WI38 (cell line): ENCODE measurements around the gene PIK3CD.
A peak's percentile ranks its signal among the peaks of the same experiment; 100 is the strongest.

Experiments
- H3K4me3 ChIP-seq: 2 replicates; pipeline ENCODE4 v1.5.1; 2011; ENCODE audit warnings: low read depth, mild to moderate bottlenecking, control low read depth, low read length
- CTCF ChIP-seq: IDR thresholded peaks from 2 replicates; pipeline ENCODE4 v1.5.1; 2012; ENCODE audit warnings: low read depth, mild to moderate bottlenecking, control low read depth, low read length

Gene PIK3CD

GRCh38 chr1:9720785-9721605 is 69.5 kb downstream of the PIK3CD start:
- TF ChIP-seq CTCF = no peak

GRCh38 chr1:9721606-9722377 is 70.3 kb downstream of the PIK3CD start:
- no peak overlapping the region for H3K4me3 ChIP-seq
- peak; percentile 38; the same call in 1 of the 2 replicates for TF ChIP-seq CTCF

More at GRCh38 chr1:9720785-9721605, 69.5 kb downstream of the PIK3CD start:
- H3K4me3 ChIP-seq = no peak overlapping the region

GRCh38 chr1:9722378-9722749 is 70.8 kb downstream of the PIK3CD start:
- H3K4me3 ChIP-seq = no peak overlapping the region
- no peak for TF ChIP-seq CTCF

- no peak overlapping the region for H3K4me3 ChIP-seq
- no peak for TF ChIP-seq CTCF
Observed at GRCh38 chr1:9723068-9723805, 71.7 kb downstream of the PIK3CD start.

- no peak for TF ChIP-seq CTCF
- no peak overlapping the region for H3K4me3 ChIP-seq
Observed at GRCh38 chr1:9723926-9724325, 72.4 kb downstream of the PIK3CD start.

GRCh38 chr1:9724706-9725476 is 73.4 kb downstream of the PIK3CD start:
- TF ChIP-seq CTCF = peak; percentile 78
- H3K4me3 ChIP-seq = no peak overlapping the region
